Keratinocyte (primary cell): ENCODE results near the gene SHISAL2B.

Source experiments
- EZH2 ChIP-seq: IDR thresholded peaks from one replicate; pipeline ENCODE4 v1.6.1; 2012; ENCODE audit warnings: inconsistent platforms, mild to moderate bottlenecking, low read length, moderate library complexity
- TF ChIP-seq, protein P1 (sequence below), 3 experiments: IDR thresholded peaks in 1 of 3; conservative IDR thresholded peaks in 1 of 3; optimal IDR thresholded peaks in 1 of 3; 2 replicates in 2 of 3; 3 replicates in 1 of 3; pipeline versions ENCODE3 to v1.5.1; 2011; ENCODE audit warnings: low read length in 3 of 3, mild to moderate bottlenecking in 3 of 3, moderate library complexity in 2 of 3, control low read depth in 1 of 3, inconsistent platforms in 1 of 3; ENCODE audit not compliant: insufficient read depth in 2 of 3; ENCODE audit errors: extremely low read depth in 1 of 3

GRCh38 chr5:64727150-64727549 is 36.8 kb downstream of the SHISAL2B start:
- TF ChIP-seq, protein P1, sequence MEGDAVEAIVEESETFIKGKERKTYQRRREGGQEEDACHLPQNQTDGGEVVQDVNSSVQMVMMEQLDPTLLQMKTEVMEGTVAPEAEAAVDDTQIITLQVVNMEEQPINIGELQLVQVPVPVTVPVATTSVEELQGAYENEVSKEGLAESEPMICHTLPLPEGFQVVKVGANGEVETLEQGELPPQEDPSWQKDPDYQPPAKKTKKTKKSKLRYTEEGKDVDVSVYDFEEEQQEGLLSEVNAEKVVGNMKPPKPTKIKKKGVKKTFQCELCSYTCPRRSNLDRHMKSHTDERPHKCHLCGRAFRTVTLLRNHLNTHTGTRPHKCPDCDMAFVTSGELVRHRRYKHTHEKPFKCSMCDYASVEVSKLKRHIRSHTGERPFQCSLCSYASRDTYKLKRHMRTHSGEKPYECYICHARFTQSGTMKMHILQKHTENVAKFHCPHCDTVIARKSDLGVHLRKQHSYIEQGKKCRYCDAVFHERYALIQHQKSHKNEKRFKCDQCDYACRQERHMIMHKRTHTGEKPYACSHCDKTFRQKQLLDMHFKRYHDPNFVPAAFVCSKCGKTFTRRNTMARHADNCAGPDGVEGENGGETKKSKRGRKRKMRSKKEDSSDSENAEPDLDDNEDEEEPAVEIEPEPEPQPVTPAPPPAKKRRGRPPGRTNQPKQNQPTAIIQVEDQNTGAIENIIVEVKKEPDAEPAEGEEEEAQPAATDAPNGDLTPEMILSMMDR (optimal IDR thresholded peaks at IDR 0.05 in 1 of 3, IDR thresholded peaks at IDR 0.05 in 1 of 3, conservative IDR thresholded peaks at IDR 0.05 in 1 of 3; ENCODE audit: extremely low read depth in 1 of 3, insufficient read depth in 2 of 3, low read length in 3 of 3): no peak
- no peak for TF ChIP-seq EZH2
